ENCODE measurements around the gene PAF1. TPM values are rescaled to one million over a fixed set of nuclear protein-coding genes. Genes with fewer than 3 reads are reported as not detected.

PAF1 gene
- total and polyA plus RNA-seq, 2 of the 13 experiments (the other 11 are each of a cell fraction or from before 2014, with no cell fraction given) = 30.2 to 31.1 TPM

- TF ChIP-seq DMTF1 (CRISPR knock-in tag; IDR thresholded peaks at IDR 0.05) (no peak), HINFP (CRISPR knock-in tag; IDR thresholded peaks at IDR 0.05; ENCODE audit: low read depth) (no peak), POGZ (CRISPR knock-in tag; IDR thresholded peaks at IDR 0.05) (no peak), FOXO4 (CRISPR knock-in tag; conservative IDR thresholded peaks at IDR 0.05) (no peak), EZH2 (conservative IDR thresholded peaks at IDR 0.05; ENCODE audit: low read depth, low read length) (no peak), ZNF605 (CRISPR knock-in tag; IDR thresholded peaks at IDR 0.05) (0 out of 2 replicates have a peak, but pooled peaks have one; percentile 53), MYPOP (CRISPR knock-in tag; IDR thresholded peaks at IDR 0.05) (0 out of 2 replicates have a peak, but pooled peaks have one; percentile 28), FOXA1 (IDR thresholded peaks at IDR 0.05) (no peak), FOXA1 (CRISPR knock-in tag; IDR thresholded peaks at IDR 0.05) (no peak), NBN (conservative IDR thresholded peaks at IDR 0.05) (no peak), ZNF816 (CRISPR knock-in tag; IDR thresholded peaks at IDR 0.05; ENCODE audit: borderline replicate concordance) (no peak), ZNF646 (CRISPR knock-in tag; IDR thresholded peaks at IDR 0.05) (no peak), ZNF143 (CRISPR knock-in tag; IDR thresholded peaks at IDR 0.05) (no peak), PBX2 (CRISPR knock-in tag; IDR thresholded peaks at IDR 0.05) (no peak), ZNF17 (CRISPR knock-in tag; IDR thresholded peaks at IDR 0.05) (no peak)
Observed at GRCh38 chr19:39409208-39410016, 18.5 kb upstream of the PAF1 start (continued).

Measured in HepG2 (cell line).